Keratinocyte (primary cell): Measurements from ENCODE around the gene KPNA1. TPM values are rescaled to one million over a fixed set of nuclear protein-coding genes. Genes with fewer than 3 reads are reported as not detected.

Experiments used
- DNase-seq: peaks from one replicate; pipeline ENCODE4 v3.0.0-alpha.2; 2011; ENCODE audit warnings: low read depth, missing footprints, low spot score
- FAIRE-seq: peaks from 2 replicates; lab custom pipeline; 2011; peaks lifted over from hg19 to GRCh38; lab: Jason Lieb, UNC
- H2AFZ ChIP-seq: 2 replicates; pipeline ENCODE4 v1.6.0; 2012; ENCODE audit warnings: low read length, control low read depth, inconsistent platforms; ENCODE audit not compliant: control insufficient read depth
- H3K27ac ChIP-seq: 2 replicates; pipeline ENCODE4 v1.5.1; 2011; ENCODE audit warnings: low read length; ENCODE audit not compliant: control insufficient read depth, insufficient read depth
- H3K27me3 ChIP-seq: 3 replicates; pipeline ENCODE4 v1.6.0; 2011; ENCODE audit warnings: low read length; ENCODE audit not compliant: control insufficient read depth, insufficient read depth; ENCODE audit errors: extremely low read depth
- H3K36me3 ChIP-seq, 2 experiments: 2 replicates in 1 of 2; 3 replicates in 1 of 2; pipeline ENCODE4 v1.5.1; 2011; ENCODE audit warnings: low read length in 2 of 2, mild to moderate bottlenecking in 1 of 2; ENCODE audit not compliant: control insufficient read depth in 2 of 2, insufficient read depth in 2 of 2; ENCODE audit errors: extremely low read depth in 1 of 2
- H3K4me1 ChIP-seq: 3 replicates; pipeline ENCODE4 v1.5.1; 2011; ENCODE audit warnings: low read length; ENCODE audit not compliant: control insufficient read depth, insufficient read depth; ENCODE audit errors: extremely low read depth
- H3K4me2 ChIP-seq: 3 replicates; pipeline ENCODE4 v1.6.0; 2011; ENCODE audit warnings: low read depth, low read length; ENCODE audit not compliant: control insufficient read depth, insufficient read depth; ENCODE audit errors: extremely low read depth
- H3K4me3 ChIP-seq, 3 experiments: fragments of 200-600 bp in 1 of 3; sonication (generic) in 1 of 3; 2 replicates in 2 of 3; 3 replicates in 1 of 3; pipeline ENCODE4 v1.5.1; 2011 to 2016; ENCODE audit warnings: low read length in 3 of 3, mild to moderate bottlenecking in 3 of 3, control low read depth in 2 of 3, inconsistent platforms in 1 of 3, low read depth in 1 of 3, mixed read lengths in 1 of 3, mixed run types in 1 of 3, moderate library complexity in 1 of 3; ENCODE audit not compliant: control insufficient read depth in 2 of 3, insufficient read depth in 2 of 3; ENCODE audit errors: extremely low read depth in 1 of 3
- H3K79me2 ChIP-seq: 2 replicates; pipeline ENCODE4 v1.6.0; 2012; ENCODE audit warnings: low read length; ENCODE audit not compliant: control insufficient read depth, insufficient read depth
- H3K9ac ChIP-seq: 3 replicates; pipeline ENCODE4 v1.6.0; 2011; ENCODE audit warnings: low read length; ENCODE audit not compliant: control insufficient read depth, insufficient read depth; ENCODE audit errors: extremely low read depth
- H3K9me1 ChIP-seq: 3 replicates; pipeline ENCODE4 v1.6.0; 2011; ENCODE audit warnings: low read length; ENCODE audit not compliant: control insufficient read depth, insufficient read depth; ENCODE audit errors: extremely low read depth
- H3K9me3 ChIP-seq: 2 replicates; pipeline ENCODE4 v1.5.1; 2012; ENCODE audit warnings: low read depth, low read length; ENCODE audit not compliant: control insufficient read depth
- H4K20me1 ChIP-seq: 3 replicates; pipeline ENCODE4 v1.6.0; 2011; ENCODE audit warnings: low read length; ENCODE audit not compliant: control insufficient read depth, insufficient read depth; ENCODE audit errors: extremely low read depth
- CTCF ChIP-seq, 3 experiments: IDR thresholded peaks in 1 of 3; conservative IDR thresholded peaks in 1 of 3; optimal IDR thresholded peaks in 1 of 3; 2 replicates in 2 of 3; 3 replicates in 1 of 3; pipeline versions ENCODE3 to v1.5.1; 2011; ENCODE audit warnings: low read length in 3 of 3, mild to moderate bottlenecking in 3 of 3, moderate library complexity in 2 of 3, control low read depth in 1 of 3, inconsistent platforms in 1 of 3; ENCODE audit not compliant: insufficient read depth in 2 of 3; ENCODE audit errors: extremely low read depth in 1 of 3
- EZH2 ChIP-seq: IDR thresholded peaks from one replicate; pipeline ENCODE4 v1.6.1; 2012; ENCODE audit warnings: inconsistent platforms, mild to moderate bottlenecking, low read length, moderate library complexity
- dilution Hi-C: fragments of 300-500 bp; cut with MboI; formaldehyde crosslinking; loops from one replicate; pipeline ENCODE4 v1.7.0; 2020; ENCODE audit warnings: low sequenced_read_pairs; ENCODE audit not compliant: extremely low pct_ligation_motif_present
- polyA plus RNA-seq, 5 experiments: library from polyadenylated mRNA; depleted of rRNA in 3 of 5; stranded (reverse) in 3 of 5; stranded (forward) in 1 of 5; unstranded in 1 of 5; fragments of >200 nt; gene quantifications; 1 replicate in 1 of 5; 2 replicates in 3 of 5; 3 replicates in 1 of 5; pipeline versions ENCODE4 v1.2.1 to v1.2.3, GENCODE V29; 2011 to 2012; ENCODE audit warnings: missing spikeins in 2 of 5, low read depth in 1 of 5, low replicate concordance in 1 of 5

KPNA1 gene
- polyA plus RNA-seq, 1 donor (not counting 4 experiments of a cell fraction or from before 2014, with no cell fraction given): 66.7 TPM

DNA sequence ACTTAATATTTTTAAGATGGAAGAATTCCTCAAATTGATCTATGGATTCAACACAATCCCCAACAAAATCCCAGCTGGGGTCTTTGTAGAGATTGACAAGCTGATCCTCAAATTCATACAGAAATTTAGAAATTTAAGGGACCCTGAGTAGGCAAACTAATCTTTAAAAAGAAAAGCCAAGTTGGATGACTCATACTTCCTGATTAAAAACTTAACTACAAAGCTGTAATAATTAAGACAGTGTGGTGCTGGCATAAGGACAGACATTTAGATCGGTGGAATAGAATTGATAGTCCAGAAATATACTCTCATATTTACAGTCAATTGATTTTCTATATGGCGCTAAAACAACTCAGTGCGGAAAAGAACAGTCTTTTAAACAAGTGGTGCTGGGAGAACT, 119.2 kb downstream of the KPNA1 start:
- dilution Hi-C loops: no loop called here
- DNase-seq: no peak
- Histone ChIP-seq H3K4me1 (peaks cover 9% of the 10 kb centered on the region), H3K4me3 (no peak overlapping the region), H3K36me3 (no peaks in the 10 kb centered on the region), H3K27ac (no peak overlapping the region), H3K79me2 (no peaks in the 10 kb centered on the region), H2AFZ (no peak overlapping the region), H3K9me1 (no peaks in the 10 kb centered on the region), H3K9ac (no peak overlapping the region), H3K9me3 (no peaks in the 10 kb centered on the region), H3K4me2 (no peak overlapping the region), H3K27me3 (no peaks in the 10 kb centered on the region), H4K20me1 (no peaks in the 10 kb centered on the region)
- FAIRE-seq: no peak
- TF ChIP-seq CTCF (optimal IDR thresholded peaks at IDR 0.05 in 1 of 3, IDR thresholded peaks at IDR 0.05 in 1 of 3, conservative IDR thresholded peaks at IDR 0.05 in 1 of 3; ENCODE audit: extremely low read depth in 1 of 3, insufficient read depth in 2 of 3, low read length in 3 of 3): no peak
- TF ChIP-seq EZH2: no peak

DNA sequence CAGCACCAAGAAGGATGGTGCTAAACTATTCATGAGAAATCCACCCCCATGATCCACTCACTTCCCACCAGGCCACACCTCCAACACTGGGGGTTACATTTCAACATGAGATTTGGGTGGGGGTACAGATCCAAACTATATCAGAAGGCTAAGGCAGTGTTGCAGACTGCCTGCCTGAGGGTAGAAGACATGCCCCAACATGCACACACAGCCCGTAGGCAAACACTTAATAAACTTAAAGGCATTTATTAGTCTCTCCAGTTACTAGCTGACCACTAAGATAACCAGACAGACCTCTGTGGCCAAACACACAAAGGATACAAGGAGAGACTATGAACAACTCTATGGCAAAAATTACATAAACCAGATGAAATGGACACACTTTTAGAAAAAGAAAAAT, 120.6 kb downstream of the KPNA1 start:
- Histone ChIP-seq H3K27me3 (no peaks in the 10 kb centered on the region), H3K36me3 (no peaks in the 10 kb centered on the region), H3K9me3 (no peaks in the 10 kb centered on the region), H3K9ac (no peak overlapping the region), H3K9me1 (no peaks in the 10 kb centered on the region), H3K4me1 (peaks cover 9% of the 10 kb centered on the region), H2AFZ (no peak overlapping the region), H3K4me2 (no peak overlapping the region), H3K79me2 (no peaks in the 10 kb centered on the region), H3K27ac (no peak overlapping the region), H3K4me3 (no peak overlapping the region), H4K20me1 (no peaks in the 10 kb centered on the region)
- DNase-seq (no peak), FAIRE-seq (peak; percentile 46)
- dilution Hi-C loops: no loop called here
- TF ChIP-seq CTCF (optimal IDR thresholded peaks at IDR 0.05 in 1 of 3, IDR thresholded peaks at IDR 0.05 in 1 of 3, conservative IDR thresholded peaks at IDR 0.05 in 1 of 3; ENCODE audit: extremely low read depth in 1 of 3, insufficient read depth in 2 of 3, low read length in 3 of 3) (no peak), EZH2 (no peak)
